ENCODE results near the gene LTBP2.

Gene LTBP2

GRCh38 chr14:74591899-74592298 lies 20.1 kb downstream of the LTBP2 start:
- CTCF ChIA-PET, result interaction anchor here (1.0 to 2.4 kb wide), 4 partner anchors 11 to 27 kb away, joined by 3 to 11 read pairs (median 6); no protein-coding TSS in a partner anchor
- POLR2A ChIA-PET, result no interaction called here
- no peaks in the 10 kb centered on the region for H3K27me3 ChIP-seq (replicated peaks in 2 of 5; ENCODE audit: control insufficient read depth in 4 of 5, insufficient read depth in 5 of 5, low read length in 4 of 5)
- no peaks in the 10 kb centered on the region for H3K9me3 ChIP-seq (ENCODE audit: control extremely low read depth in 1 of 5, control insufficient read depth in 4 of 5, insufficient read depth in 2 of 5, low read depth in 1 of 5, low read length in 4 of 5)
- H3K36me3 ChIP-seq (ENCODE audit: control insufficient read depth in 4 of 4, insufficient read depth in 4 of 4, low read length in 3 of 4), result no peaks in the 10 kb centered on the region
- DNase-seq, result no peak
- no peak overlapping the region for H3K4me3 ChIP-seq (ENCODE audit: control insufficient read depth in 1 of 7, extremely low read depth in 1 of 7, insufficient read depth in 4 of 7, low read depth in 2 of 7, low read length in 6 of 7)
- 97% methylated on average over 3 of the region's 5 CpGs for WGBS (ENCODE audit: insufficient coverage)
- peaks cover 0 to 6% (median 0%) of the 10 kb centered on the region in 4 experiments for H3K4me1 ChIP-seq (ENCODE audit: control extremely low read depth in 1 of 4, control insufficient read depth in 4 of 4, insufficient read depth in 4 of 4, low read length in 3 of 4)
- no peak overlapping the region for H3K27ac ChIP-seq (ENCODE audit: insufficient read depth in 1 of 2, low read depth in 1 of 2, low read length in 2 of 2, poor library complexity in 1 of 2, severe bottlenecking in 2 of 2)

- peaks cover 0 to 6% (median 0%) of the 10 kb centered on the region in 4 experiments for H3K4me1 ChIP-seq (ENCODE audit: control extremely low read depth in 1 of 4, control insufficient read depth in 4 of 4, insufficient read depth in 4 of 4, low read length in 3 of 4)
- no peaks in the 10 kb centered on the region for H3K36me3 ChIP-seq (ENCODE audit: control insufficient read depth in 4 of 4, insufficient read depth in 4 of 4, low read length in 3 of 4)
- H3K27ac ChIP-seq (ENCODE audit: insufficient read depth in 1 of 2, low read depth in 1 of 2, low read length in 2 of 2, poor library complexity in 1 of 2, severe bottlenecking in 2 of 2), result no peak overlapping the region
- no peak for DNase-seq
- CTCF ChIA-PET, result interaction anchor here (1.4 kb wide), 2 partner anchors 11 to 18 kb away, joined by 3 to 8 read pairs; no protein-coding TSS in a partner anchor
- no peak overlapping the region for H3K4me3 ChIP-seq (ENCODE audit: control insufficient read depth in 1 of 7, extremely low read depth in 1 of 7, insufficient read depth in 4 of 7, low read depth in 2 of 7, low read length in 6 of 7)
- 71% methylated on average over 1 of the region's 6 CpGs for WGBS (ENCODE audit: insufficient coverage)
- POLR2A ChIA-PET, result no interaction called here
- no peaks in the 10 kb centered on the region for H3K9me3 ChIP-seq (ENCODE audit: control extremely low read depth in 1 of 5, control insufficient read depth in 4 of 5, insufficient read depth in 2 of 5, low read depth in 1 of 5, low read length in 4 of 5)
- no peaks in the 10 kb centered on the region for H3K27me3 ChIP-seq (replicated peaks in 2 of 5; ENCODE audit: control insufficient read depth in 4 of 5, insufficient read depth in 5 of 5, low read length in 4 of 5)
Measured at GRCh38 chr14:74591394-74591793, 20.6 kb downstream of the LTBP2 start.

- H3K36me3 ChIP-seq (ENCODE audit: control insufficient read depth in 4 of 4, insufficient read depth in 4 of 4, low read length in 3 of 4), result no peaks in the 10 kb centered on the region
Measured at GRCh38 chr14:74589291-74589879, 22.7 kb downstream of the LTBP2 start.

GRCh38 chr14:74587363-74587707 lies 24.7 kb downstream of the LTBP2 start:
- Histone ChIP-seq H3K27me3 (replicated peaks in 2 of 5; ENCODE audit: control insufficient read depth in 4 of 5, insufficient read depth in 5 of 5, low read length in 4 of 5) (no peaks in the 10 kb centered on the region), H3K9me3 (ENCODE audit: control extremely low read depth in 1 of 5, control insufficient read depth in 4 of 5, insufficient read depth in 2 of 5, low read depth in 1 of 5, low read length in 4 of 5) (no peaks in the 10 kb centered on the region), H3K27ac (ENCODE audit: insufficient read depth in 1 of 2, low read depth in 1 of 2, low read length in 2 of 2, poor library complexity in 1 of 2, severe bottlenecking in 2 of 2) (no peak overlapping the region), H3K36me3 (ENCODE audit: control insufficient read depth in 4 of 4, insufficient read depth in 4 of 4, low read length in 3 of 4) (no peaks in the 10 kb centered on the region), H3K4me1 (ENCODE audit: control extremely low read depth in 1 of 4, control insufficient read depth in 4 of 4, insufficient read depth in 4 of 4, low read length in 3 of 4) (no peaks in the 10 kb centered on the region), H3K4me3 (ENCODE audit: control insufficient read depth in 1 of 7, extremely low read depth in 1 of 7, insufficient read depth in 4 of 7, low read depth in 2 of 7, low read length in 6 of 7) (no peak overlapping the region)
- ChIA-PET POLR2A (interaction anchor here (0.6 kb wide), 1 partner anchor 17 kb away, joined by 3 read pairs; no protein-coding TSS in a partner anchor), CTCF (interaction anchor here (4.0 kb wide), 1 partner anchor 13 kb away, joined by 12 read pairs; no protein-coding TSS in a partner anchor)
- DNase-seq, result no peak
- 98% methylated on average over 10 of the region's 10 CpGs for WGBS (ENCODE audit: insufficient coverage)

More at GRCh38 chr14:74589291-74589879, 22.7 kb downstream of the LTBP2 start:
- no peak for DNase-seq
- Histone ChIP-seq H3K27ac (ENCODE audit: insufficient read depth in 1 of 2, low read depth in 1 of 2, low read length in 2 of 2, poor library complexity in 1 of 2, severe bottlenecking in 2 of 2) (no peak overlapping the region), H3K27me3 (replicated peaks in 2 of 5; ENCODE audit: control insufficient read depth in 4 of 5, insufficient read depth in 5 of 5, low read length in 4 of 5) (no peaks in the 10 kb centered on the region), H3K4me1 (ENCODE audit: control extremely low read depth in 1 of 4, control insufficient read depth in 4 of 4, insufficient read depth in 4 of 4, low read length in 3 of 4) (peaks cover 0 to 6% (median 0%) of the 10 kb centered on the region in 4 experiments), H3K9me3 (ENCODE audit: control extremely low read depth in 1 of 5, control insufficient read depth in 4 of 5, insufficient read depth in 2 of 5, low read depth in 1 of 5, low read length in 4 of 5) (no peaks in the 10 kb centered on the region), H3K4me3 (ENCODE audit: control insufficient read depth in 1 of 7, extremely low read depth in 1 of 7, insufficient read depth in 4 of 7, low read depth in 2 of 7, low read length in 6 of 7) (no peak overlapping the region)
- WGBS (ENCODE audit: insufficient coverage), result 100% methylated on average over 2 of the region's 5 CpGs
- CTCF ChIA-PET, result interaction anchor here (4.0 kb wide), 1 partner anchor 15 kb away, joined by 12 read pairs; no protein-coding TSS in a partner anchor
- POLR2A ChIA-PET, result no interaction called here

GRCh38 chr14:74586681-74587362 lies 25.2 kb downstream of the LTBP2 start:
- Histone ChIP-seq H3K27me3 (replicated peaks in 2 of 5; ENCODE audit: control insufficient read depth in 4 of 5, insufficient read depth in 5 of 5, low read length in 4 of 5) (no peaks in the 10 kb centered on the region), H3K27ac (ENCODE audit: insufficient read depth in 1 of 2, low read depth in 1 of 2, low read length in 2 of 2, poor library complexity in 1 of 2, severe bottlenecking in 2 of 2) (no peak overlapping the region), H3K4me3 (ENCODE audit: control insufficient read depth in 1 of 7, extremely low read depth in 1 of 7, insufficient read depth in 4 of 7, low read depth in 2 of 7, low read length in 6 of 7) (no peak overlapping the region), H3K36me3 (ENCODE audit: control insufficient read depth in 4 of 4, insufficient read depth in 4 of 4, low read length in 3 of 4) (no peaks in the 10 kb centered on the region), H3K4me1 (ENCODE audit: control extremely low read depth in 1 of 4, control insufficient read depth in 4 of 4, insufficient read depth in 4 of 4, low read length in 3 of 4) (no peaks in the 10 kb centered on the region), H3K9me3 (ENCODE audit: control extremely low read depth in 1 of 5, control insufficient read depth in 4 of 5, insufficient read depth in 2 of 5, low read depth in 1 of 5, low read length in 4 of 5) (no peaks in the 10 kb centered on the region)
- CTCF ChIA-PET, result interaction anchor here (0.6 to 4.0 kb wide), 2 partner anchors 12 to 17 kb away, joined by 4 to 12 read pairs; no protein-coding TSS in a partner anchor
- 100% methylated on average over 18 of the region's 18 CpGs for WGBS (ENCODE audit: insufficient coverage)
- POLR2A ChIA-PET, result no interaction called here
- no peak for DNase-seq

- H3K36me3 ChIP-seq (ENCODE audit: control insufficient read depth in 4 of 4, insufficient read depth in 4 of 4, low read length in 3 of 4), result no peaks in the 10 kb centered on the region
Measured at GRCh38 chr14:74585406-74586335, 26.4 kb downstream of the LTBP2 start.

More at GRCh38 chr14:74585406-74586335, 26.4 kb downstream of the LTBP2 start:
- Histone ChIP-seq H3K27me3 (replicated peaks in 2 of 5; ENCODE audit: control insufficient read depth in 4 of 5, insufficient read depth in 5 of 5, low read length in 4 of 5) (no peaks in the 10 kb centered on the region), H3K9me3 (ENCODE audit: control extremely low read depth in 1 of 5, control insufficient read depth in 4 of 5, insufficient read depth in 2 of 5, low read depth in 1 of 5, low read length in 4 of 5) (no peaks in the 10 kb centered on the region), H3K4me3 (ENCODE audit: control insufficient read depth in 1 of 7, extremely low read depth in 1 of 7, insufficient read depth in 4 of 7, low read depth in 2 of 7, low read length in 6 of 7) (no peak overlapping the region), H3K4me1 (ENCODE audit: control extremely low read depth in 1 of 4, control insufficient read depth in 4 of 4, insufficient read depth in 4 of 4, low read length in 3 of 4) (no peaks in the 10 kb centered on the region), H3K27ac (ENCODE audit: insufficient read depth in 1 of 2, low read depth in 1 of 2, low read length in 2 of 2, poor library complexity in 1 of 2, severe bottlenecking in 2 of 2) (no peak overlapping the region)
- CTCF ChIA-PET, result interaction anchor here (1.5 kb wide), 1 partner anchor 23 kb away, joined by 3 read pairs; no protein-coding TSS in a partner anchor
- POLR2A ChIA-PET, result no interaction called here
- no peak for DNase-seq
- 96% methylated on average over 24 of the region's 33 CpGs for WGBS (ENCODE audit: insufficient coverage)

All from common myeloid progenitor, CD34-positive (primary cell).